GM12878 (cell line): ENCODE results near the gene RPL31. TPM values are rescaled to one million over a fixed set of nuclear protein-coding genes. Genes with fewer than 3 reads are reported as not detected.

Experiments
- CTCF ChIP-seq, 3 experiments: IDR thresholded peaks in 2 of 3; conservative IDR thresholded peaks in 1 of 3; 2 replicates each; pipeline ENCODE4 v1.5.1; 2011; ENCODE audit warnings: low read depth in 3 of 3, low read length in 3 of 3, mild to moderate bottlenecking in 3 of 3, control low read depth in 2 of 3, moderate library complexity in 2 of 3, inconsistent platforms in 1 of 3, mixed read lengths in 1 of 3; ENCODE audit not compliant: control insufficient read depth in 2 of 3, insufficient read depth in 1 of 3; ENCODE audit errors: extremely low read depth in 1 of 3
- CUX1 ChIP-seq: IDR thresholded peaks from 2 replicates; pipeline ENCODE4 v1.6.1; 2012; ENCODE audit warnings: improper control_type of control experiment, low read depth, low read length; ENCODE audit not compliant: insufficient replicate concordance
- FOS ChIP-seq: IDR thresholded peaks from 3 replicates; pipeline ENCODE4 v1.6.1; 2011; ENCODE audit warnings: borderline replicate concordance; ENCODE audit not compliant: insufficient read length; ENCODE audit errors: extremely low read depth
- NFYB ChIP-seq: IDR thresholded peaks from 2 replicates; pipeline ENCODE4 v1.6.1; 2011; ENCODE audit warnings: low read depth, mild to moderate bottlenecking, low read length, improper control_type of control experiment, moderate library complexity; ENCODE audit not compliant: insufficient read depth
- NRF1 ChIP-seq: conservative IDR thresholded peaks from 2 replicates; pipeline ENCODE4 v1.6.1; 2011; ENCODE audit warnings: mild to moderate bottlenecking, low read depth, low read length, improper control_type of control experiment
- RAD21 ChIP-seq: IDR thresholded peaks from 2 replicates; pipeline ENCODE4 v1.6.1; 2011; ENCODE audit warnings: mild to moderate bottlenecking, low read depth, low read length, moderate library complexity; ENCODE audit not compliant: insufficient read depth
- ZBTB11 ChIP-seq: fragments of 450-650 bp; formaldehyde crosslinking; IDR thresholded peaks from 2 replicates; pipeline ENCODE4 v1.5.0; 2022; ENCODE audit warnings: mild to moderate bottlenecking, missing genetic modification characterization
- polyA plus RNA-seq, 11 experiments: library from polyadenylated mRNA; depleted of rRNA in 4 of 11; unstranded in 6 of 11; stranded (reverse) in 5 of 11; fragments of >200 nt; fragmentation: Nextera tagmentation in 4 of 11; fragmentation: Illumina TruSeq in 1 of 11; extraction: Ambion mirVana in 4 of 11; extraction: Trizol in 1 of 11; gene quantifications; 1 replicate in 1 of 11; 2 replicates in 10 of 11; pipeline versions ENCODE4 v1.2.1 to v1.2.3, GENCODE V29; 2011 to 2016; ENCODE audit warnings: inconsistent platforms in 2 of 11, missing spikeins in 2 of 11, low read depth in 1 of 11
- total RNA-seq, 4 experiments: library from RNA; depleted of rRNA in 3 of 4; stranded (reverse); fragments of >200 nt in 3 of 4; fragmentation: Illumina TruSeq in 1 of 4; extraction: Trizol in 1 of 4; gene quantifications; 2 replicates each; pipeline versions ENCODE4 v1.2.1 to v1.2.3, GENCODE V29; 2013 to 2021

Gene RPL31
- total and polyA plus RNA-seq, 10 of the 15 experiments (the other 5 are each of a cell fraction or from before 2014, with no cell fraction given): 1,643 to 8,551 (median 2,208) TPM

GRCh38 chr2:101045330-101045729, 43.2 kb downstream of the RPL31 start (continued):
- TF ChIP-seq CTCF (IDR thresholded peaks at IDR 0.05 in 2 of 3, conservative IDR thresholded peaks at IDR 0.05 in 1 of 3; ENCODE audit: control insufficient read depth in 2 of 3, extremely low read depth in 1 of 3, insufficient read depth in 1 of 3, low read depth in 3 of 3, low read length in 3 of 3): no peak
- no peak for TF ChIP-seq NFYB
- TF ChIP-seq FOS: no peak
- no peak for TF ChIP-seq RAD21
- no peak for TF ChIP-seq CUX1
- TF ChIP-seq NRF1: no peak
- TF ChIP-seq ZBTB11: no peak
